OCI-LY7 (cell line): Measurements from ENCODE around the gene DNAJA3.

Experiments used
- EZH2phosphoT487 ChIP-seq: fragments of 200-600 bp; sonication (generic); IDR thresholded peaks from 2 replicates; pipeline ENCODE4 v1.6.1; 2018; ENCODE audit warnings: low read depth, borderline replicate concordance, mild to moderate bottlenecking, mixed run types, antibody characterized with exemption, low read length, moderate library complexity, mixed read lengths
- TF ChIP-seq, protein P1 (sequence below): fragments of 200-600 bp; sonication (generic); conservative IDR thresholded peaks from 2 replicates; pipeline ENCODE4 v1.5.1; 2014; ENCODE audit warnings: mild to moderate bottlenecking, antibody characterized with exemption, low read length, moderate library complexity, mixed read lengths

DNA sequence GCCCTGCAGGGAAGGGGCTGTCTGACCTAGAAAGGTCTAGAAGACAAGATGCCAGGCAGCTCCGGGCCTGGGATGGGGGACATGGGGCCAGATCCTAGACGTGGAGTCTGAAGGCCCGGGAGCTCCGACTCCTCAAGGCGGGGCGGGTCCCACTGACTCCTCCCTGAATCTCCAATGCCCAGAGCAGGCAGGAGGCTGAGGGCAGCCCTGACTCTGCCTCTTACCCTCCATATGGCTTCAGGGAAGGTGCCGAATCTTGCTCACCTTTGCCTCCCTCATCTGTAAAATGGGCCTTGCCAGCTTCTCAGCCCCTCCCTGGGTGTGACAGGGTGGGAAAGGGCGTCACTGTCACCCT, 39.2 kb upstream of the DNAJA3 start:
- TF ChIP-seq, protein P1, sequence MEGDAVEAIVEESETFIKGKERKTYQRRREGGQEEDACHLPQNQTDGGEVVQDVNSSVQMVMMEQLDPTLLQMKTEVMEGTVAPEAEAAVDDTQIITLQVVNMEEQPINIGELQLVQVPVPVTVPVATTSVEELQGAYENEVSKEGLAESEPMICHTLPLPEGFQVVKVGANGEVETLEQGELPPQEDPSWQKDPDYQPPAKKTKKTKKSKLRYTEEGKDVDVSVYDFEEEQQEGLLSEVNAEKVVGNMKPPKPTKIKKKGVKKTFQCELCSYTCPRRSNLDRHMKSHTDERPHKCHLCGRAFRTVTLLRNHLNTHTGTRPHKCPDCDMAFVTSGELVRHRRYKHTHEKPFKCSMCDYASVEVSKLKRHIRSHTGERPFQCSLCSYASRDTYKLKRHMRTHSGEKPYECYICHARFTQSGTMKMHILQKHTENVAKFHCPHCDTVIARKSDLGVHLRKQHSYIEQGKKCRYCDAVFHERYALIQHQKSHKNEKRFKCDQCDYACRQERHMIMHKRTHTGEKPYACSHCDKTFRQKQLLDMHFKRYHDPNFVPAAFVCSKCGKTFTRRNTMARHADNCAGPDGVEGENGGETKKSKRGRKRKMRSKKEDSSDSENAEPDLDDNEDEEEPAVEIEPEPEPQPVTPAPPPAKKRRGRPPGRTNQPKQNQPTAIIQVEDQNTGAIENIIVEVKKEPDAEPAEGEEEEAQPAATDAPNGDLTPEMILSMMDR, result no peak
- no peak for TF ChIP-seq EZH2phosphoT487
